Measurements from ENCODE around the gene SLC10A1. TPM values are rescaled to one million over a fixed set of nuclear protein-coding genes. Genes with fewer than 3 reads are reported as not detected.

The SLC10A1 gene
- total and polyA plus RNA-seq, 2 of the 8 experiments (the other 6 are each of a cell fraction or from before 2014, with no cell fraction given): not detected

- TF ChIP-seq CHD7 (IDR thresholded peaks at IDR 0.05; ENCODE audit: insufficient replicate concordance, low read length) (no peak), CBX8 (IDR thresholded peaks at IDR 0.05; ENCODE audit: borderline replicate concordance, low read depth, low read length) (no peak), USF2 (IDR thresholded peaks at IDR 0.05; ENCODE audit: low read length) (no peak), SP4 (IDR thresholded peaks at IDR 0.05; ENCODE audit: low read length) (no peak), CTCF (IDR thresholded peaks at IDR 0.05; ENCODE audit: control extremely low read depth in 1 of 3, insufficient read depth in 1 of 3, low read depth in 1 of 3, low read length in 3 of 3) (no peak), ASH2L (IDR thresholded peaks at IDR 0.05; ENCODE audit: low read length) (no peak), GTF2F1 (IDR thresholded peaks at IDR 0.05; ENCODE audit: borderline replicate concordance, low read depth, low read length) (no peak), JUND (IDR thresholded peaks at IDR 0.05; ENCODE audit: low read length) (no peak)
Measured at GRCh38 chr14:69784942-69785341, 12.1 kb downstream of the SLC10A1 start (continued).

All from H1 (cell line).